Lower leg skin (tissue), 4 donors: ENCODE measurements around the gene UQCC2. TPM values are rescaled to one million over a fixed set of nuclear protein-coding genes. Genes with fewer than 3 reads are reported as not detected.

Source experiments
- DNase-seq, 2 donors: peaks; one replicate each; pipeline ENCODE4 v3.0.0-alpha.2; 2019; ENCODE audit warnings: low spot score in 2 of 2
- H3K4me3 ChIP-seq: fragments of 200-600 bp; sonication (generic); 2 replicates; pipeline ENCODE4 v1.5.1; 2017; ENCODE audit warnings: mild to moderate bottlenecking, low read depth; ENCODE audit not compliant: poor library complexity, severe bottlenecking
- POLR2A ChIP-seq, 2 donors: fragments of 450-650 bp; IDR thresholded peaks; one replicate each; pipeline ENCODE4 v1.6.1; 2016 to 2017; ENCODE audit warnings: antibody characterized with exemption in 2 of 2, mild to moderate bottlenecking in 1 of 2, moderate library complexity in 1 of 2
- WGBS, 2 donors: methylation state at CpG; one replicate each; pipeline ENCODE4 v1.1.5; 2018; 5-methylcytosine and 5-hydroxymethylcytosine counted together
- intact Hi-C: fragments of 100-400 bp; cut with DNase I; formaldehyde crosslinking; loops from one replicate; pipeline ENCODE4 v1.15.0; 2023; ENCODE audit warnings: low total_unique reads
- total RNA-seq, 4 donors: library from RNA; depleted of rRNA; stranded (reverse); fragments of >200 nt; gene quantifications; one replicate each; pipeline ENCODE4 v1.1.0, GENCODE V29; 2016
- TF ChIP-seq, protein P1 (sequence below), 3 donors: fragments of 450-650 bp; IDR thresholded peaks; one replicate each; pipeline ENCODE4 v1.5.1; 2016; ENCODE audit warnings: antibody characterized with exemption in 3 of 3, mild to moderate bottlenecking in 3 of 3, moderate library complexity in 2 of 3

UQCC2 gene
- total RNA-seq, 4 donors from 2014 or later, result 8.5 to 20.4 (median 10.2) TPM

DNA sequence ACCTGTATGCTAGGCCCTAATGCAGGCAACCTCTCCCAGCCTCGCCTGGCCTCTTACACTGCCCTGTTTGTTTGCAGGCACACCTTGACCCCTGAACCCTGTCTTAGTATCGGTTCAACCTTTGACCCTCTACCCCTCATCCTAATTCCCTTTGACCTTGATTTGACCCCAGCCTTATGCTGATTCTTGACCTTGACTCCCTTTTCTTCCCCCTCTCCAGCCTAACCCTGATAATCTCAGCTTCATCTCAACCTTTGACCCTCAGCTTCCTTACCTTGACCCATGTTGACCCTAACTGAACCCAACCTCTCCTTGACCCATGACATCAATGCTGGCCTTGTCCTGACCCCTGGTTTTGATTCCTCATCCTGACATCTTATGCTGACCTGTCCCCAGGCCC is 33.8 kb downstream of the UQCC2 start:
- intact Hi-C loops, result no loop called here
- WGBS, 2 donors, result 90 to 92% methylated on average over 2 of the region's 2 CpGs
- H3K4me3 ChIP-seq, result no peak overlapping the region
- DNase-seq, result no peak
- no peak for TF ChIP-seq POLR2A (IDR thresholded peaks at IDR 0.05)
- TF ChIP-seq, protein P1, sequence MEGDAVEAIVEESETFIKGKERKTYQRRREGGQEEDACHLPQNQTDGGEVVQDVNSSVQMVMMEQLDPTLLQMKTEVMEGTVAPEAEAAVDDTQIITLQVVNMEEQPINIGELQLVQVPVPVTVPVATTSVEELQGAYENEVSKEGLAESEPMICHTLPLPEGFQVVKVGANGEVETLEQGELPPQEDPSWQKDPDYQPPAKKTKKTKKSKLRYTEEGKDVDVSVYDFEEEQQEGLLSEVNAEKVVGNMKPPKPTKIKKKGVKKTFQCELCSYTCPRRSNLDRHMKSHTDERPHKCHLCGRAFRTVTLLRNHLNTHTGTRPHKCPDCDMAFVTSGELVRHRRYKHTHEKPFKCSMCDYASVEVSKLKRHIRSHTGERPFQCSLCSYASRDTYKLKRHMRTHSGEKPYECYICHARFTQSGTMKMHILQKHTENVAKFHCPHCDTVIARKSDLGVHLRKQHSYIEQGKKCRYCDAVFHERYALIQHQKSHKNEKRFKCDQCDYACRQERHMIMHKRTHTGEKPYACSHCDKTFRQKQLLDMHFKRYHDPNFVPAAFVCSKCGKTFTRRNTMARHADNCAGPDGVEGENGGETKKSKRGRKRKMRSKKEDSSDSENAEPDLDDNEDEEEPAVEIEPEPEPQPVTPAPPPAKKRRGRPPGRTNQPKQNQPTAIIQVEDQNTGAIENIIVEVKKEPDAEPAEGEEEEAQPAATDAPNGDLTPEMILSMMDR (IDR thresholded peaks at IDR 0.05), result no peak

DNA sequence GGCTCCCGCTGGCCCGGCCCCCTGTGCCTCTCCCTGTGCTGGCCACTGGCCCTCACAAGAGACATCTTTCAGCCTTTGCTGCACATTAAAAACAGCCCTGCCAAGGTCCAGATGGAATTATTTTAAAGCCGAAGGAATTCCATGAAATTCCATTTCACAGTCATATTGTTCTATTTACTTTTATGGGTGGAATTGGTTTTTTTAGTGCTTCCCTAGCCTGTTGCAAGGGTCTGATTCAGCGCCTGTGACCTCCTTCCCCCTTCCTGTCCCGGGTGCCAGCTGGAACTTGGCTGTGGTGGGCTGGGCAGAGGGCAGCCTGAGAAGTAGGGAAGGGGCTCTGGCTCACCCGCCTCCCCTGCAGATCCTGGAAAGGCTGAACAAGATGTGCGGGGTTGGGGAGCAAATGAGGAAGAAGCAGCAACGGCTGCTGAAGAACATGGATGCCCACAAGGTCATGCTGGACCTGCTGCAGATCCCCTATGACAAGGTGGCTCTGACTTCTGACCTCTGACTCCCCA is 34.3 kb downstream of the UQCC2 start:
- WGBS, 2 donors, result 56 to 66% methylated on average over 8 of the region's 8 CpGs
- DNase-seq, result no peak
- TF ChIP-seq POLR2A (IDR thresholded peaks at IDR 0.05), result no peak
- TF ChIP-seq, protein P1 (IDR thresholded peaks at IDR 0.05), result no peak
- H3K4me3 ChIP-seq, result no peak overlapping the region
- intact Hi-C loops, result no loop called here

GRCh38 chr6:33676416-33677142 is 34.9 kb downstream of the UQCC2 start:
- TF ChIP-seq, protein P1 (IDR thresholded peaks at IDR 0.05), result no peak
- no peak for TF ChIP-seq POLR2A (IDR thresholded peaks at IDR 0.05)
- intact Hi-C loops, result no loop called here
- WGBS, 2 donors, result 86% methylated on average over 15 of the region's 15 CpGs

DNA sequence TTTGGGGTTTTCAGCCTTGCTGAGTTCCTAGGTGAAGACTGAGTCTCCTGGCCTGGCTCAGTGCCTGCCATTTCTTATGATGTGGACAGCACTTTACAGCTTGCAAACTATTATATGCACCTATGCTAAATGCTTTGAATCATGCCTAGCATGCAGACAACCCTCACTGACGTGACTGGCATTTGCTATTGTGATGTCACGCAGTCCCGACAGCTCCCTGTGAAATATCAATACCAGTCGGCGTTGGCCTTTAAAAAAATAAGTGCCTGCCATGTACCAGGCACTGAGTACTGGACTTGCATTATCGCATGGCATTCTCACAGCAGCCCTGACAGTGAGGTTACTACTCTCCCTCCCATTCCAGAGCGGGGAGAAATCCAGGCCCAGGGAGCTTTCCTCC is 35.5 kb downstream of the UQCC2 start:
- intact Hi-C loops, result no loop called here
- WGBS, 2 donors, result 91 to 95% methylated on average over 7 of the region's 7 CpGs
- no peak for DNase-seq
- TF ChIP-seq, protein P1 (IDR thresholded peaks at IDR 0.05), result no peak
- no peak for TF ChIP-seq POLR2A (IDR thresholded peaks at IDR 0.05)
- H3K4me3 ChIP-seq, result no peak overlapping the region

More at GRCh38 chr6:33676416-33677142, 34.9 kb downstream of the UQCC2 start:
- DNase-seq, result no peak
- H3K4me3 ChIP-seq, result no peak overlapping the region

DNA sequence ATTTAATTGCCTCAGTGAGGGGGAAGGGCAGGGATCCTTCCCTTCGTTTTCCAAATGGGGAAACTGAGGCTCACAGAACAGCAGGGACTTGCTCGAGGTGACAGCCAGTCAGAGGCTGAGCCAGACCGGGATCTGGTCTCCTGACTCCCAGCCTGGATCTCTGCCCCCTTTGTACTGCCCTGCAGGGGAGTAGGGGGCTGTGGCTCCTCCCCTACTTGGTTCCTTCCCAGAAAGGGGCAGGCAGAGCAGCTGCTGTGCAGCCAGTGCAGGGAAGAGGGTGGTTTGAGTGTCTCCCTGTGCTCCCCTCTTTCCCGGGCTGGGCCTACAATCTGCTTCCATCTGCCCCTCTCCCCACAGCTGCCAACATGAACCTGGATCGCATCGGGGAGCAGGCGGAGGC is 37.6 kb downstream of the UQCC2 start:
- 79 to 85% methylated on average over 3 to 7 of the region's 7 CpGs for WGBS, 2 donors
- no peak overlapping the region for H3K4me3 ChIP-seq
- no peak for TF ChIP-seq POLR2A (IDR thresholded peaks at IDR 0.05)
- intact Hi-C loops, result no loop called here
- no peak for DNase-seq

DNA sequence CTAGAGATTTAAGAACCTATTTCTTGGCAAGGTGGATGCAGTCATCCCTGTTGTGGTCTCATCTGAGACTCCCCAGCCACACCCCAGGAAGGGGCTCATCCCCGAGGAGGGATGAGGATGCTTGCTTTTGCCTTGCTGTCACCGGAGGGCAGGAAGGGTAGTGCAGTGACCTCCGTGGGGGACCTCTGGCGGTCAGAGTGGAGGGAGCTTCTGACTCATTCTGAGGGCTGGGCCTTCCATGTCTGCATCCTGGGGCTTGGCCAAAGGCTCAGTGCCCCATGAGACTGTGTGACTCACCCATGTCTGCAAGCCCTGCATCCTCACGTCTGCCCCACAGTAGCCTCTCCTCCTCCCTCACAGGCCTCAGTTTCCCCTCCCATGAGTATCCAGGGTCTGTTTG is 38.7 kb downstream of the UQCC2 start:
- intact Hi-C loops, result no loop called here
- TF ChIP-seq, protein P1 (IDR thresholded peaks at IDR 0.05), result no peak
- TF ChIP-seq POLR2A (IDR thresholded peaks at IDR 0.05), result no peak
- DNase-seq, result peak in 1 of 2 donors; percentile 84
- WGBS, 2 donors, result 47% methylated on average over 5 of the region's 5 CpGs
- H3K4me3 ChIP-seq, result no peak overlapping the region
